ACC112 (cell line): ENCODE measurements around the gene RAB26.
A peak's percentile ranks its signal among the peaks of the same experiment; 100 is the strongest.

ENCODE experiments used
- H2AFZ ChIP-seq: fragments of 200-600 bp; sonication (generic); one replicate; pipeline ENCODE4 v1.6.0; 2017; ENCODE audit warnings: antibody characterized with exemption, low read length; ENCODE audit not compliant: unreplicated experiment
- H3K27ac ChIP-seq: fragments of 200-600 bp; sonication (generic); 2 replicates; pipeline ENCODE4 v1.5.1; 2014; ENCODE audit warnings: low read depth, mild to moderate bottlenecking, antibody characterized with exemption, low read length, moderate library complexity
- H3K27me3 ChIP-seq: fragments of 200-600 bp; sonication (generic); 2 replicates; pipeline ENCODE4 v1.6.1; 2014; ENCODE audit warnings: mild to moderate bottlenecking, antibody characterized with exemption, low read length, moderate library complexity, mixed read lengths; ENCODE audit not compliant: insufficient read depth
- H3K36me3 ChIP-seq: fragments of 200-600 bp; sonication (generic); 2 replicates; pipeline ENCODE4 v1.6.1; 2016; ENCODE audit warnings: mild to moderate bottlenecking, antibody characterized with exemption, low read length, moderate library complexity, mixed read lengths; ENCODE audit not compliant: insufficient read depth
- H3K4me1 ChIP-seq: fragments of 200-600 bp; sonication (generic); one replicate; pipeline ENCODE4 v1.6.1; 2016; ENCODE audit warnings: low read length, mixed read lengths; ENCODE audit not compliant: insufficient read depth, unreplicated experiment, control insufficient read depth
- H3K4me3 ChIP-seq: fragments of 200-600 bp; sonication (generic); 2 replicates; pipeline ENCODE4 v1.5.1; 2014; ENCODE audit warnings: mild to moderate bottlenecking, low read depth, low read length
- H3K79me2 ChIP-seq: fragments of 200-600 bp; sonication (generic); one replicate; pipeline ENCODE4 v1.6.0; 2016; ENCODE audit warnings: low read length; ENCODE audit not compliant: control insufficient read depth, unreplicated experiment, insufficient read depth

The RAB26 gene

DNA sequence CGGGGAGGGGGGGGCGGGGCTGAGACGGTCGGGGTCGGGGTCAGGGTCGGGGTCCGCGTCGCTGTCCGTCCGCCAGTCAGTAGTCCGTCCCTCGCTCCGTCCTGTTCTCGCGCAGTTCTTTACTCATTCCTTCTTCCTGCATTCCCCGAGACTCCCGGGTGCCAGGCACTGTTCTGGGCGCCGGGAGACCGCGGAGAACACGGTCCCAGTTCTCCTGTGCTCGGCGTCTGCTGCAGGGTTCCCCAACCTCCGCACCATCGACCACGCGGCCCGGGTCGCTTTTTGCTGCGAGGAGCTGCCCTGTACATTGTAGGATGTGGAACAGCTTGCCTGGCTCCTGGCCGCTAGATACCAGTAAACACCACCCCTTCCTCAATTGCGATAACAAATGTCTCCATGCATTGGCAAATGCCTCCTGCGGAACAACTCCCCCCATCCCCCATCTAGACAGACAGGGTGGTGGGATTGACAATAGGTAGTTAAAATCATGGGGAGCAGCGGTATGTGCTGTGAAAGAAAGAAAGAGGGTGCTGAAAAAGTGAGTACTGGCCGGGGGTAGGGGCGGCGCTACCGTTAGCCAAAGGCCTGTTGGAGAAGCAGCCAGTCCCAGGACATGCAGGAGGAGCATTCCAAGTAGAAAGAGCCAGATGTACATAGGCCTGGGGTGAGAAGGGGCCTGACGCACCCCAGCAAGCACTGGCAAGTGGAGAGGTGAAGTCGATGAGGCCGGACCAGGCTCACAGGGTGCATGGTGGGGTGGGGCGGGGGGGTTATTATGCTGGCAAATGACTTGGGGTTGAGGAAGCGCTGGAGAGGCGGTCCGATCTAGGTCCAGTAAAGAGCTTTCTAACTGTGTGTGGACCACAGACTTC, 7.8 kb downstream of the RAB26 start:
- no peak overlapping the region for H2AFZ ChIP-seq
- H3K79me2 ChIP-seq: peaks cover 81% of the 10 kb centered on the region

DNA sequence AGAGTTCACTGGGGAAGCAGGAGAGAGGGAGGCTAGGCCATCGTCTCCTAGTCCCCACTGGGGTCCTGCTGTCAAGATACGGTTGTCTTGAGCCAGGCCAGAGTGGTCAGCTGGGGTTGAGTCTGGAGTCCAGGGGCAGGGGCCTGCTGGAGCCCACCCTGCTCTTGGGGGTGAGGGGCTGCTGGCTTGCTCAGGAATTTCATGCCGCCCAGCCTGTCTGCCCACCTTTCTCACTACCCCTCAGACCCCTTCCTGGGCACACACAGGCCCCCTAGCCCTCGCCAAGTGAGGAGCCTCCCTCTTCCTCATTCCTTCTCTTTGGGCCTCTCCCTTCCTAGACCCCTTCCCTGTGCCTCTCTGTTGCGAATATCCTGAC, 8.4 kb downstream of the RAB26 start:
- peaks cover 51% of the 10 kb centered on the region for H3K4me1 ChIP-seq
- H3K27me3 ChIP-seq: no peaks in the 10 kb centered on the region
- peak overlapping the region; percentile 95 for H3K27ac ChIP-seq
- peaks cover 82% of the 10 kb centered on the region for H3K79me2 ChIP-seq
- no peak overlapping the region for H2AFZ ChIP-seq
- H3K36me3 ChIP-seq: peaks cover 23% of the 10 kb centered on the region
- H3K4me3 ChIP-seq: peak overlapping the region; percentile 98

More for the DNA sequence above, 7.8 kb downstream of the RAB26 start:
- Histone ChIP-seq H3K4me1 (peaks cover 51% of the 10 kb centered on the region), H3K27me3 (no peaks in the 10 kb centered on the region), H3K36me3 (peaks cover 28% of the 10 kb centered on the region), H3K4me3 (peak overlapping the region; percentile 98), H3K27ac (peak overlapping the region; percentile 95)

DNA sequence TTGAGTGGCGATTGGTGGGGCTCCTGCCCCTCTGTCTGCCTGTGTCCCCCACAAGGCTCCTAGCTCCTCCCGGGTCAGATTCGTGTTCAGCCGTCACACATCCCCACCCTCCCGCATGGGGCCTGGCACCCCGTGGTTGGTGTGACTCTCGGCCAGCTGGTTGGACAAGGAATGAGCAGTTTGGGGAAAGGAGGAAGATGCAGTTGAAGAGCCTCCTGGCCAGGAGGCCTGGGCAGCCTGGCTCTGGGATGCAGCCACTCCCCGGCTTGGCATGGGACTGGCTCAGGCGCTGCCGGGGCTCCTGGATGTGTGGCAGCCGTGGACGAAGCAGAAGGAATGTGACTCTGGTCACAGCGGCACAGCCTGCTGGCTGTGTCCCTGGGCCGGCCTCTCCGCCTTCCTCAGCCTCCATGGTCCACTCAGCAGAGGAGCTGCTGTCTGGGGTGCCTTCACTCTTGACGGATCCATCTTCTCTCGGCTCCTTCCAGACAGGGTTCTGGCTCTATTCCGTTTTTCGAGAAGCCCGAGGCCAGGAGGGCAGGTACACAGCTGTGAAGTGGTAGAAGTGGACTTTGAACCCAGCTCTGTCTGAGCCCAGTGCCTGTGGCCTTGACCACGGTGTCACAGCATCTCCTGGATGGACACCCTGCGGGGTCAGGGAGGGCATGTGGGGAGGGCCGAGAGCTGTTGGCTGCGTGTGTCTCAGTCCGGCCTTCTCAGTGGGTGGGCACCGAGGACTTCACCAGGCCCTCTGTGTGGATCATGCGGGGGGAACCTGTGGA, 9.2 kb downstream of the RAB26 start:
- Histone ChIP-seq H3K27ac (peak overlapping the region; percentile 95), H3K36me3 (peaks cover 22% of the 10 kb centered on the region), H2AFZ (no peak overlapping the region), H3K4me3 (peak overlapping the region; percentile 98), H3K27me3 (no peaks in the 10 kb centered on the region), H3K4me1 (peaks cover 48% of the 10 kb centered on the region), H3K79me2 (peaks cover 82% of the 10 kb centered on the region)

DNA sequence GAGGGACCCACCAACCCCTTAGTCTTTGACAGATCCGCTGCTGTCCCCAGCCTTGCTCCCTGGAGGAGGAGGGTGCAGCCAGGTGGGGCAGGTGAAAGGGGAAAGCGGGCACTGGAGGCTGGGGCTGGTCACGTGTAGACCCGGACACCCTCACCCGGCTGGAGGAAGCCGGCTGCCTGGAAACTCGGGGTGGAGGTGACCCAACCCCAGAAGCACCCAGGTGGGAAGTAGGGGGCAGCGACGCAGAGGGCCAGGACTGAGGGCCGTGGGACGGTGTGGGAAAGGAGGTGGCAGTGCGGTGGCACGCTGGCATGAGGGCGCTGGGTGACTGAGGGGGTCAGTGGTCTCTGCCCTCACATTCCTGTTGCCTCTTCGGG, 9.8 kb downstream of the RAB26 start:
- H3K4me3 ChIP-seq: no peak overlapping the region; the same call in 1 of the 2 replicates
- H3K36me3 ChIP-seq: peaks cover 16% of the 10 kb centered on the region
- H3K4me1 ChIP-seq: peaks cover 44% of the 10 kb centered on the region
- peak overlapping the region; percentile 95 for H3K27ac ChIP-seq
- H2AFZ ChIP-seq: no peak overlapping the region
- H3K79me2 ChIP-seq: peaks cover 81% of the 10 kb centered on the region
- H3K27me3 ChIP-seq: no peaks in the 10 kb centered on the region

DNA sequence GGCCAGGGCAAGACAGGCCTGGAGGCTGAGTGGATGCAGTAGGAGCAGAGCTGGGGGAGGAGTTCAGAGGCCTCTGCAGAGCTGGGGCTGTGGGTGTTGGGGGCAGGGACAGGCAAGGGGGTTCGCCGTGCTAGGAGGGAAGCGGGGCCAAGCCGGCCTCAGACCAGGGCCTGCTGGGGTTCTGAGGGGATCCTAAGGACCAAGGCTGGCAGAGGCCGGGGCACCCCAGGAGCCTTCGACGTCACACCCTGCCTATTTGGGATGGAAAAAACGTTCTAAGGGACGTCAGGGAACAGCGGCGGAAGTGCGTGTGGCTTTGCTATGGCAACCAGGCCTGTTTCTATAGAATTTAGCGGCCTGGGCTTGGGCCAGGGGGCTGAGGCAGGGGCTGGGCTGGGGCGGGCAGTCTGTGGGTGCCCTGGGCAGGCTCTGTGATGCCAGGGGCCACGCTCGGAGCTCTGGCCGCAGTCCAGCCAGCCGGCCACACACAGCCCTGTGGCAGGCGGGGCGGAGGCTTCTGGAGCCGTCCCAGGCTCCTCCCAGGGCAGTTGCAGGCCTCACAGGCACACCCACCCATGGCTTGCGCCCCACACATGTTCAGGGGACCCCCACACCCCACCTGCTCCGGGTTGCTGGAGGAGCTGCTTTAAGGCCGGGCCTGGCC, 10.9 kb downstream of the RAB26 start:
- H3K4me1 ChIP-seq: peaks cover 44% of the 10 kb centered on the region

DNA sequence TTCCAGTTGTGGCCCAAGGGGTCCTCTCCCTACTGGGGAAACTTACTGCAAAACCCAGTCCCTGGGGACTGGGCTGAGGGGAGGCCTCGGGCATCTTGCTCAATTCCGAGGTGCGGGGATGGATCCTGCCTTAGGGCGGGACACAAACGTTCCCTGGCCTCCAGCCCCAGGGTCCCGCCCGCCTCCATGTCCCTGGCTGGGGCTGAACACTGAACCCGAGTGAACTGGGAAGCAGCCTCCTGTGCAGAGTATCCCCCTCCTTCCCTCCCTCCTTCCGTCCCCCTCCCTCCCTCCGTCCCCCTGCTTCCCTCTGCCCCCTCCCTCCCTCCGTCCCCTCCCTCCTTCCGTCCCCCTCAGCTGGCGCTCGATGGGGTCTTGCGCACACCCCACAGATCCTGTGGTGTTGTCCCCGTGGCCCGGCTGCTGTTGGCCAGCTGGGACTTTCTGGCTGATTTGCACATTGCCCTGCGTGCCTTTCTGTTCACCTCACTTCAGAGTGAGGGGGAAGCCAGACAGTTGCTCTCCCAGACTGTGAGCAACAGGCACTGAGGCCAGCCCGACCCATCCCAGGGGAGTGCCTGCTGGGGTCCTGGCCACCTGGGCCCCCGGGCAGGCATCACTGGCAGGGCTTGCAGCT, 12.6 kb downstream of the RAB26 start:
- no peaks in the 10 kb centered on the region for H3K36me3 ChIP-seq
- no peak overlapping the region for H2AFZ ChIP-seq
- H3K27ac ChIP-seq: peak overlapping the region; percentile 95
- no peaks in the 10 kb centered on the region for H3K27me3 ChIP-seq
- H3K79me2 ChIP-seq: peaks cover 73% of the 10 kb centered on the region
- H3K4me1 ChIP-seq: peaks cover 44% of the 10 kb centered on the region
- peak overlapping the region; percentile 8 for H3K4me3 ChIP-seq

More for the DNA sequence above, 10.9 kb downstream of the RAB26 start:
- no peak overlapping the region for H2AFZ ChIP-seq
- H3K79me2 ChIP-seq: peaks cover 77% of the 10 kb centered on the region
- peak overlapping the region; percentile 95 for H3K27ac ChIP-seq
- H3K36me3 ChIP-seq: peaks cover 7% of the 10 kb centered on the region; the same call in 1 of the 2 replicates
- peak overlapping the region; percentile 50 for H3K4me3 ChIP-seq
- H3K27me3 ChIP-seq: no peaks in the 10 kb centered on the region

DNA sequence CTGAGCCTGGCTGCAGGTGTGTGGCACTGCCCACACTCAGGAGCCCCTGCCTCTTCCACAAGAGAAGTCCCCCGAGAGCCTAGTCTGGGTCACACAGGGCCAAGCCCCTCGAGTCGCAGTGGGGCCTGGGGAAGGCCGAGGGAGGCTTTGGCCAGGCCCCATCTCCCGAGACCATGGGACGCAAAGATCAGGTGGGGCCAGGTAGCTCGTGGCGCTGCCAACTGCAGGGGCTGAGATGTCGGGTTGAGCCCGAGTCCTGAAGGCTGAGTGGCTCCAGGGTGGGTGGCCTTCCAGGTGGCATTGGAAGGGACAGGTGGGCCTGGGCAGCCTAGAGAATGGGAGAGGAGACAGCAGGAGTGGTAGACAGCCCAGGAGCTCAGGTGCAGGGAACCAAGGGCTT, 13.5 kb downstream of the RAB26 start:
- Histone ChIP-seq H3K36me3 (no peaks in the 10 kb centered on the region), H2AFZ (no peak overlapping the region), H3K27me3 (no peaks in the 10 kb centered on the region), H3K27ac (peak overlapping the region; percentile 95; the same call in 1 of the 2 replicates), H3K79me2 (peaks cover 67% of the 10 kb centered on the region), H3K4me1 (peaks cover 41% of the 10 kb centered on the region), H3K4me3 (no peak overlapping the region)

DNA sequence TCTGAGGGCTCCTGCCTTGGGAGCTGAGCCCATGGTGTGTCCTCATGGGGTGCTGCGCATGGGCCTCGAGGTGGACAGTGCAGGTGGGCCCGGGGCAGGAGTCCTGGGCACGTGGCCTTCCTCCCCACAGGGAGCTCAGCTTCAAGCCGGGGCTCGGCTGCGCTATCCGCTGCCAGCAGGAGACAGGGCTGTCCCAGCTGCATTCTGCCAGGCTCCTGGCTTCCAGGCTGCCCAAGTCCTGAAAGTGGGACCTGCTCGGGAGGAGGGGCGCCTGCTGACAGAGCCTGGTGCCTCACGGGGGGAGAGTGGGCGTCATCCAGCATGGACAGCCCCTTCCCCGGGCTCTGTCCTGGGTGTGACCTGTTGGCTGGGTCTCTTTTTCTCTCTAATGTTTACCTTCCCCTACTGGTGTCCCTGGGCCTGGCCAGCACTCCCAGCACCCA, 14.3 kb downstream of the RAB26 start:
- Histone ChIP-seq H3K36me3 (no peaks in the 10 kb centered on the region), H3K4me1 (peaks cover 33% of the 10 kb centered on the region), H3K79me2 (peaks cover 64% of the 10 kb centered on the region), H3K4me3 (no peak overlapping the region), H3K27ac (no peak overlapping the region), H2AFZ (no peak overlapping the region), H3K27me3 (no peaks in the 10 kb centered on the region)

DNA sequence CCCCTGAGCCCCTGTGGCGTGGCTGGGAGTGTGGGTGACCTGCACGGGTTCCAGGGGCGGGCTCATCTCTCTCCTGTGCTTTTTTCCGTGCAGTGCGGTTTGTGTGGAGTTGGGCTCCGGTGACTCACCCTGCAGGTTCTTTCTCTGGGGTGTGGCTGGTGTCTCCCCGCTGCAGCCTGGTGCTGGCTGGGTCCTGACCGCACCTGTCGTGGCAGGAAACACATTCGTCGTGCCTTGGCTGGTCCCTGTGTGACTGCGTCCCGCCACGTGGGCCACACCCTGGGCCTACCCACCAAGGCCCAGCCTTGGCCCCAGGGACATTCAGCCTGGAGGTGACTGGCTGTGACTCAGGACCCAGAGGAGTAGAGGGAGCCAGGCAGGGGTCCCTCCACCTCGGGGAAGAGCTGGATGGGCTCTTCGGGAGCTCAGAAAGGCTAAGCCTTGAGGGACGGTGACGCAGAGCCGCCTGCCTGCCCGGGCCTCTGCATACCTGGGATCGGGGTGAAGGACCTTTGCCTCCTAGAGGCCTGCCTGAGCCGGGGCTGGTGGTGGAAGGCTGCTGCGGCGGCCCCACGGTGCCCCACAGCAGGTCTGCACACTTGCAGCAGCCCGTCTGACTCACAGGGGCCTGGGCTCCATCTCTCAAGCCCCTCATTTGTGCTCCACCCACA, 14.9 kb downstream of the RAB26 start:
- Histone ChIP-seq H3K4me3 (no peak overlapping the region), H3K27me3 (no peaks in the 10 kb centered on the region), H2AFZ (no peak overlapping the region), H3K4me1 (peaks cover 27% of the 10 kb centered on the region), H3K36me3 (no peaks in the 10 kb centered on the region), H3K79me2 (peaks cover 59% of the 10 kb centered on the region), H3K27ac (no peak overlapping the region)

DNA sequence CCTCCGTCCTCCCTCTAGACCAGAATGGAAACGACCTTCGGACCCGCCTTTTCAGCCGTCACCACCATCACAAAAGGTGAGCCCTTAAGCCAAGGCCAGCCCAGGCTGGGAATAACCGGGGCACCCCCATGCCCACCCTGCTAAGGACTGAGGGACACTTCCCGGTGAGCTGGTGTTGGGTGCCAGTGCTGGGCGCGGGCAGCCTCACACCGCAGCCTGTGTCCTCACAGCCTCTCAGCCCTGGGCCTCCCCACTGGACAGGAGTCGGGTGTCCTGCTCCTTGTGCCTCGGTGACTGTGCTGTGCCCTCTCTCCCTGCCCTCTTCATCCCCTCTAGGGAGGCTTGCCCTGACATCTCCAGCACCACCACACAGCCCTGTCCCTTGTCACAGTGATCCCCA, 17.4 kb downstream of the RAB26 start:
- no peak overlapping the region for H3K27ac ChIP-seq
- H2AFZ ChIP-seq: no peak overlapping the region
- H3K4me3 ChIP-seq: no peak overlapping the region
- no peaks in the 10 kb centered on the region for H3K36me3 ChIP-seq
- peaks cover 10% of the 10 kb centered on the region for H3K4me1 ChIP-seq
- H3K79me2 ChIP-seq: peaks cover 42% of the 10 kb centered on the region
- no peaks in the 10 kb centered on the region for H3K27me3 ChIP-seq
